ENCODE results near the gene ST7.

DNA sequence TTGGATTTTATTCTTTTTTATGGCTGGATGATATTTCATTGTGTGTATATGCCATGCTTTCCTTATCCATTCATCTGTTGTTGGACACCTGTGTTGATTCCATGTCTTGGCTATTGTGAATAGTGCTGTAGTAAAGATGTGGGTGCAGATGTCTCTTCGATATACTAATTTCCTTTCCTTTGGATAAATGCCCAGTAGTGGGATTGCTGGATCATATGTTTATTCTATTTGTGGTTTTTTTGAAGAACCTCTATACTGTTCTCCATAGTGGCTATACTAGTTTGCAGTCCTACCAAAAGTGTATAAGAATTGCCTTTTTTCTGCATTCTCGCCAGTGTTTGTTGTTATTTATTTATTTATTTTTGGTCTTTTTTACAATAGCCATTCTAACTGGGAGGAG lies 209.8 kb downstream of the ST7 start:
- TF ChIP-seq JUNB (IDR thresholded peaks at IDR 0.05; ENCODE audit: unreplicated experiment): no peak
- TF ChIP-seq ZNF331 (CRISPR knock-in tag; IDR thresholded peaks at IDR 0.05; ENCODE audit: low read depth): no peak
- TF ChIP-seq, protein P1, sequence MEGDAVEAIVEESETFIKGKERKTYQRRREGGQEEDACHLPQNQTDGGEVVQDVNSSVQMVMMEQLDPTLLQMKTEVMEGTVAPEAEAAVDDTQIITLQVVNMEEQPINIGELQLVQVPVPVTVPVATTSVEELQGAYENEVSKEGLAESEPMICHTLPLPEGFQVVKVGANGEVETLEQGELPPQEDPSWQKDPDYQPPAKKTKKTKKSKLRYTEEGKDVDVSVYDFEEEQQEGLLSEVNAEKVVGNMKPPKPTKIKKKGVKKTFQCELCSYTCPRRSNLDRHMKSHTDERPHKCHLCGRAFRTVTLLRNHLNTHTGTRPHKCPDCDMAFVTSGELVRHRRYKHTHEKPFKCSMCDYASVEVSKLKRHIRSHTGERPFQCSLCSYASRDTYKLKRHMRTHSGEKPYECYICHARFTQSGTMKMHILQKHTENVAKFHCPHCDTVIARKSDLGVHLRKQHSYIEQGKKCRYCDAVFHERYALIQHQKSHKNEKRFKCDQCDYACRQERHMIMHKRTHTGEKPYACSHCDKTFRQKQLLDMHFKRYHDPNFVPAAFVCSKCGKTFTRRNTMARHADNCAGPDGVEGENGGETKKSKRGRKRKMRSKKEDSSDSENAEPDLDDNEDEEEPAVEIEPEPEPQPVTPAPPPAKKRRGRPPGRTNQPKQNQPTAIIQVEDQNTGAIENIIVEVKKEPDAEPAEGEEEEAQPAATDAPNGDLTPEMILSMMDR (conservative IDR thresholded peaks at IDR 0.05; ENCODE audit: low read depth in 2 of 2): no peak
- no peak for TF ChIP-seq STAT1 (IDR thresholded peaks at IDR 0.05; ENCODE audit: unreplicated experiment)
- TF ChIP-seq POLR2AphosphoS5 (IDR thresholded peaks at IDR 0.05; ENCODE audit: low read depth): no peak
- TF ChIP-seq, protein P2, sequence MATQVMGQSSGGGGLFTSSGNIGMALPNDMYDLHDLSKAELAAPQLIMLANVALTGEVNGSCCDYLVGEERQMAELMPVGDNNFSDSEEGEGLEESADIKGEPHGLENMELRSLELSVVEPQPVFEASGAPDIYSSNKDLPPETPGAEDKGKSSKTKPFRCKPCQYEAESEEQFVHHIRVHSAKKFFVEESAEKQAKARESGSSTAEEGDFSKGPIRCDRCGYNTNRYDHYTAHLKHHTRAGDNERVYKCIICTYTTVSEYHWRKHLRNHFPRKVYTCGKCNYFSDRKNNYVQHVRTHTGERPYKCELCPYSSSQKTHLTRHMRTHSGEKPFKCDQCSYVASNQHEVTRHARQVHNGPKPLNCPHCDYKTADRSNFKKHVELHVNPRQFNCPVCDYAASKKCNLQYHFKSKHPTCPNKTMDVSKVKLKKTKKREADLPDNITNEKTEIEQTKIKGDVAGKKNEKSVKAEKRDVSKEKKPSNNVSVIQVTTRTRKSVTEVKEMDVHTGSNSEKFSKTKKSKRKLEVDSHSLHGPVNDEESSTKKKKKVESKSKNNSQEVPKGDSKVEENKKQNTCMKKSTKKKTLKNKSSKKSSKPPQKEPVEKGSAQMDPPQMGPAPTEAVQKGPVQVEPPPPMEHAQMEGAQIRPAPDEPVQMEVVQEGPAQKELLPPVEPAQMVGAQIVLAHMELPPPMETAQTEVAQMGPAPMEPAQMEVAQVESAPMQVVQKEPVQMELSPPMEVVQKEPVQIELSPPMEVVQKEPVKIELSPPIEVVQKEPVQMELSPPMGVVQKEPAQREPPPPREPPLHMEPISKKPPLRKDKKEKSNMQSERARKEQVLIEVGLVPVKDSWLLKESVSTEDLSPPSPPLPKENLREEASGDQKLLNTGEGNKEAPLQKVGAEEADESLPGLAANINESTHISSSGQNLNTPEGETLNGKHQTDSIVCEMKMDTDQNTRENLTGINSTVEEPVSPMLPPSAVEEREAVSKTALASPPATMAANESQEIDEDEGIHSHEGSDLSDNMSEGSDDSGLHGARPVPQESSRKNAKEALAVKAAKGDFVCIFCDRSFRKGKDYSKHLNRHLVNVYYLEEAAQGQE (IDR thresholded peaks at IDR 0.05; ENCODE audit: unreplicated experiment): no peak
- TF ChIP-seq EZH2 (IDR thresholded peaks at IDR 0.05; ENCODE audit: low read depth, unreplicated experiment): no peak
- TF ChIP-seq NANOG (IDR thresholded peaks at IDR 0.05; ENCODE audit: borderline replicate concordance): no peak
- no peak for TF ChIP-seq EZH2phosphoT487 (IDR thresholded peaks at IDR 0.05; ENCODE audit: unreplicated experiment)
- TF ChIP-seq, protein P3, sequence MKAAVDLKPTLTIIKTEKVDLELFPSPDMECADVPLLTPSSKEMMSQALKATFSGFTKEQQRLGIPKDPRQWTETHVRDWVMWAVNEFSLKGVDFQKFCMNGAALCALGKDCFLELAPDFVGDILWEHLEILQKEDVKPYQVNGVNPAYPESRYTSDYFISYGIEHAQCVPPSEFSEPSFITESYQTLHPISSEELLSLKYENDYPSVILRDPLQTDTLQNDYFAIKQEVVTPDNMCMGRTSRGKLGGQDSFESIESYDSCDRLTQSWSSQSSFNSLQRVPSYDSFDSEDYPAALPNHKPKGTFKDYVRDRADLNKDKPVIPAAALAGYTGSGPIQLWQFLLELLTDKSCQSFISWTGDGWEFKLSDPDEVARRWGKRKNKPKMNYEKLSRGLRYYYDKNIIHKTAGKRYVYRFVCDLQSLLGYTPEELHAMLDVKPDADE (IDR thresholded peaks at IDR 0.05): no peak
- TF ChIP-seq CREB1 (CRISPR knock-in tag; IDR thresholded peaks at IDR 0.05; ENCODE audit: low read depth): no peak
